Heart right ventricle (tissue), 16 donors: Measurements from ENCODE around the gene DNAJB6. TPM values are rescaled to one million over a fixed set of nuclear protein-coding genes. Genes with fewer than 3 reads are reported as not detected.
"Not testable (repeated sequence)": the region's sequence is repeated elsewhere in the genome, so short reads cannot be mapped to it uniquely, and the experiment has no call there.

ENCODE experiments used
- ATAC-seq, 8 donors: fragments of 200-7000 bp; cut with Tn5 transposase; one replicate each; pipeline ENCODE4 v1.9.1; 2020; ENCODE audit warnings: mild to moderate bottlenecking in 8 of 8, moderate library complexity in 8 of 8, moderate number of reproducible peaks in 1 of 8
- DNase-seq, 2 donors: peaks; one replicate each; pipeline ENCODE4 v3.0.0-alpha.2; 2020
- H3K27ac ChIP-seq, 10 donors: fragments of 200-600 bp; sonication (generic) in 2 of 10; one replicate each; pipeline versions ENCODE4 v1.5.0 to v1.8.0; 2020 to 2022; ENCODE audit warnings: mild to moderate bottlenecking in 3 of 10
- H3K27me3 ChIP-seq, 7 donors: fragments of 200-600 bp; one replicate each; pipeline ENCODE4 v1.8.0; 2021 to 2022; ENCODE audit warnings: mild to moderate bottlenecking in 2 of 7
- H3K36me3 ChIP-seq, 9 donors: fragments of 200-600 bp; sonication (generic) in 1 of 9; one replicate each; pipeline versions ENCODE4 v1.5.0 to v1.8.0; 2020 to 2022; ENCODE audit warnings: mild to moderate bottlenecking in 2 of 9
- H3K4me1 ChIP-seq, 9 donors: fragments of 200-600 bp; sonication (generic) in 1 of 9; one replicate each; pipeline versions ENCODE4 v1.5.0 to v1.8.0; 2020 to 2022; ENCODE audit warnings: mild to moderate bottlenecking in 4 of 9
- H3K4me3 ChIP-seq, 10 donors: fragments of 200-600 bp; sonication (generic) in 2 of 10; one replicate each; pipeline versions ENCODE4 v1.5.0 to v1.8.0; 2020 to 2022; ENCODE audit warnings: mild to moderate bottlenecking in 7 of 10, moderate library complexity in 2 of 10
- H3K9me3 ChIP-seq, 11 donors: fragments of 200-600 bp in 10 of 11; sonication (generic) in 2 of 11; one replicate each; pipeline versions ENCODE4 v1.5.0 to v1.8.0; 2013 to 2022; ENCODE audit warnings: mild to moderate bottlenecking in 2 of 11, control low read depth in 1 of 11, moderate library complexity in 1 of 11
- CTCF ChIP-seq, 9 donors: fragments of 200-600 bp; sonication (generic) in 2 of 9; IDR thresholded peaks; one replicate each; pipeline versions ENCODE4 v1.5.0 to v1.8.0; 2021 to 2022; ENCODE audit warnings: antibody characterized with exemption in 9 of 9, mild to moderate bottlenecking in 5 of 9, moderate library complexity in 1 of 9
- WGBS, 2 donors: extraction: QIAGEN DNeasy Blood & Tissue Kit; methylation state at CpG; one replicate each; pipeline ENCODE4 v1.1.7; 2013; ENCODE audit warnings: inconsistent platforms in 1 of 2; 5-methylcytosine and 5-hydroxymethylcytosine counted together
- intact Hi-C, 10 donors: fragments of 100-400 bp; cut with DNase I; formaldehyde crosslinking; loops; one replicate each; pipeline versions ENCODE4 v1.11.1 to v1.14.2; 2022
- polyA plus RNA-seq, 2 donors: library from polyadenylated mRNA; stranded (reverse); fragments of 200-250 nt; gene quantifications; one replicate each; pipeline ENCODE4 v1.2.3, GENCODE V29; 2013
- total RNA-seq, 10 donors: library from RNA; stranded (reverse); fragmentation: NEBNext Ultra II Directional in 3 of 10; extraction: Animal tissue kit (Norgen Biotek cat#: 25700) in 3 of 10; gene quantifications; one replicate each; pipeline versions ENCODE4 v1.2.1 to v1.2.4, GENCODE V29; 2021 to 2023
- donor health status: Arrhythmogenic right ventricular cardiomyopathy.
- donor health status: ischemic (EF 13 %, LVEDD 7.1; RV severe dilation, severe dysfunction).
- donor health status: healthy with polysubstance abuse.
- donor health status: DM: no; HTN: yes; CAD: no.
- donor health status: DM: no; HTN: no; CAD: no.
- donor health status: ischemic (EF 25% LVEDD 6.9; RV normal size, moderate dysfunction).
- donor health status: ischemic (EF 25% LVEDD 5.7; RV mildly dilated, moderate dysfunction).
- donor health status: healthy.
- donor health status: DM: yes; HTN: yes; CAD: no.
- donor health status: Ischemic cardiomyopathy.
- donor health status: ischemic (EF 35%, LVEDD 5.7; RV mildly dilated, moderate dysfunction).
- donor health status: nonischemic (EF 11% LVEDD 7.7; RV severe dilation, severe dysfunction).
- donor health status: DM: yes; HTN: yes; CAD: no.
- donor health status: PGD.
- donor health status: ischemic (EF 29% LVEDD 5.4; RV normal size, mild dysfunction).
- donor health status: nonischemic (EF 23%, LVEDD 6.1; RV moderate dilation, normal function).

The DNAJB6 gene
- total and polyA plus RNA-seq, 12 donors: 114 to 200 (median 183) TPM

DNA sequence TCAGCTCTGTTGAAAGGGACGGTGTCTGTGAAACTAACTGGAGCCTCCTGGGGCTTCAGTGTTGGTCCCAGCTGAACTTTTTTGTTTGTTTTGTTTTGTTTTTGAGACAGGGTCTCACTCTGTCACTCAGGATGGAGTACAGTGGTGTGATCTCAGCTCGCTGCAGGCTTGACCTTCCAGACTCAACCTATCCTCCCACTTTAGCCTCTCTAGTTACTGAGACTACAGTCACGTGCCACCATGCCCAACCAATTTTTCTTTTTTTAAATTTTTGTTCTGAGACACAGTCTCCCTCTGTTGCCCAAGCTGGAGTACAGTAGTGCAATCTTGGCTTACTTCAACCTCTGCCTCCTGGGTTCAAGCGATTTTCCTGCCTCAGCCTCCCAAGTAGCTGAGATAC, 13.4 kb upstream of the DNAJB6 start:
- ATAC-seq: no peak
- no peaks in the 10 kb centered on the region for H3K9me3 ChIP-seq
- H3K36me3 ChIP-seq: no peaks in the 10 kb centered on the region
- WGBS, 2 donors: 81 to 86% methylated on average over 4 of the region's 4 CpGs
- no peak for DNase-seq
- no peak overlapping the region for H3K27ac ChIP-seq
- intact Hi-C loops: no loop called here
- no peak for TF ChIP-seq CTCF (IDR thresholded peaks at IDR 0.05)
- H3K4me1 ChIP-seq: peaks cover 0 to 15% (median 0%) of the 10 kb centered on the region in 9 donors
- no peak overlapping the region for H3K4me3 ChIP-seq
- H3K27me3 ChIP-seq: no peaks in the 10 kb centered on the region

- H3K27me3 ChIP-seq: no peaks in the 10 kb centered on the region
- H3K27ac ChIP-seq: no peak overlapping the region
- no peaks in the 10 kb centered on the region for H3K4me1 ChIP-seq
- DNase-seq: no peak
- no peak for TF ChIP-seq CTCF (IDR thresholded peaks at IDR 0.05)
- H3K36me3 ChIP-seq: no peaks in the 10 kb centered on the region
- peak in 1 of 8 donors; percentile 18 for ATAC-seq
- intact Hi-C loops: no loop called here
- no peaks in the 10 kb centered on the region for H3K9me3 ChIP-seq
- WGBS, 2 donors: 75 to 77% methylated on average over 12 of the region's 12 CpGs
- H3K4me3 ChIP-seq: no peak overlapping the region
Measured at GRCh38 chr7:157329447-157329846, 7.4 kb upstream of the DNAJB6 start.

- H3K9me3 ChIP-seq, H3K36me3 ChIP-seq, DNase-seq, H3K27me3 ChIP-seq, ATAC-seq, H3K4me1 ChIP-seq, H3K27ac ChIP-seq, H3K4me3 ChIP-seq: not testable (repeated sequence)
- 83 to 88% methylated on average over 10 of the region's 10 CpGs for WGBS, 2 donors
- intact Hi-C loops: loop anchor here in 1 of 10 donors (10.0 kb wide), 1 partner anchor 56 kb away; no protein-coding TSS in a partner anchor
Measured at GRCh38 chr7:157330567-157330966, 6.2 kb upstream of the DNAJB6 start.

DNA sequence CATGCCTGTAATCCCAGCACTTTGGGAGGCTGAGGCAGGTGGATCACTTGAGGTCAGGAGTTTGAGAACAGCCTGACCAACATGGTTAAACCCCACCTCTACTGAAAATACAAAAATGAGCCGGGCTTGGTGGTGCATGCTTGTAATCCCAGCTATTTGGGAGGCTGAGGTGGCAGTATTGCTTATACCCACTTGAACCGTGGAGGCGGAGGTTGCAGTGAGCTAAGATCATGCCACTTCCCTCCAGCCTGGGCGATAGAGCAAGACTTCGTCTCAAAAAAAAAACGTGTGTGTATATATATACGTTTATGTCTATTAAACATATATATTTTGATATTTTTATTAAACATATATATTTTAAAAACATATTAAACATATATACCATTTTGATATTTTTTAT, 5.8 kb upstream of the DNAJB6 start:
- intact Hi-C loops: loop anchor here in 1 of 10 donors (10.0 kb wide), 1 partner anchor 56 kb away; no protein-coding TSS in a partner anchor
- not testable (repeated sequence) for DNase-seq

GRCh38 chr7:157335236-157335635, 1.6 kb upstream of the DNAJB6 start:
- Histone ChIP-seq H3K4me3 (no peak overlapping the region), H3K27ac (no peak overlapping the region), H3K27me3 (no peaks in the 10 kb centered on the region), H3K9me3 (no peaks in the 10 kb centered on the region), H3K36me3 (peaks cover 0 to 5% (median 0%) of the 10 kb centered on the region in 9 donors), H3K4me1 (peaks cover 2 to 34% (median 29%) of the 10 kb centered on the region in 9 donors)
- no peak for TF ChIP-seq CTCF (IDR thresholded peaks at IDR 0.05)
- intact Hi-C loops: loop anchor here in 7 of 10 donors (5.0 to 10.0 kb wide), 6 partner anchors 52 to 388 kb away; partner anchors contain the start of genes NOM1 (in 1 of the 7) and UBE3C (in 1 of the 7)
- DNase-seq (no peak), ATAC-seq (no peak)
- WGBS, 2 donors: 77 to 91% methylated on average over 5 of the region's 5 CpGs

More for the DNA sequence above, 5.8 kb upstream of the DNAJB6 start:
- not testable (repeated sequence) for H3K4me1 ChIP-seq, H3K9me3 ChIP-seq, ATAC-seq, H3K36me3 ChIP-seq, H3K4me3 ChIP-seq, H3K27me3 ChIP-seq, H3K27ac ChIP-seq
- WGBS, 2 donors: 75 to 80% methylated on average over 7 of the region's 7 CpGs
